Activated naive CD4-positive, alpha-beta T cell treated with anti-CD3 and anti-CD28 coated beads for 36 hours (primary cell): ENCODE measurements around the gene ARSJ. TPM values are rescaled to one million over a fixed set of nuclear protein-coding genes. Genes with fewer than 3 reads are reported as not detected.

ENCODE experiments used
- CTCF ChIA-PET: fragments of 350-600 bp; sonication (Branson Sonifier 250); formaldehyde crosslinking; loops from one replicate; lab custom pipeline; 2021; ENCODE audit warnings: antibody characterized with exemption; lab: Charles Lee
- DNase-seq: peaks from one replicate; pipeline ENCODE4 v3.0.0-alpha.2; 2020
- H3K27ac Mint-ChIP-seq: one replicate; pipeline ENCODE4 v1.8.0; 2021; ENCODE audit warnings: mild to moderate bottlenecking, mixed read lengths
- H3K27me3 Mint-ChIP-seq: one replicate; pipeline ENCODE4 v1.8.0; 2021; ENCODE audit warnings: low read depth, mixed read lengths
- H3K36me3 Mint-ChIP-seq: one replicate; pipeline ENCODE4 v1.8.0; 2021; ENCODE audit warnings: low read depth, mixed read lengths
- H3K4me1 Mint-ChIP-seq: one replicate; pipeline ENCODE4 v1.8.0; 2021; ENCODE audit warnings: low read depth, mixed read lengths
- H3K4me3 Mint-ChIP-seq: one replicate; pipeline ENCODE4 v1.8.0; 2021; ENCODE audit warnings: mild to moderate bottlenecking, moderate library complexity, mixed read lengths
- H3K9me3 Mint-ChIP-seq: one replicate; pipeline ENCODE4 v1.8.0; 2021; ENCODE audit warnings: mixed read lengths
- intact Hi-C: fragments of 100-400 bp; cut with micrococcal nuclease; formaldehyde crosslinking; loops from one replicate; pipeline ENCODE4 v1.15.1; 2023
- total RNA-seq, 2 experiments: library from RNA; stranded (reverse); gene quantifications; one replicate each; pipeline ENCODE4 v1.2.3, GENCODE V29; 2021

Gene ARSJ
- total RNA-seq, 2 experiments from 2014 or later = 0.05 to 0.10 TPM

DNA sequence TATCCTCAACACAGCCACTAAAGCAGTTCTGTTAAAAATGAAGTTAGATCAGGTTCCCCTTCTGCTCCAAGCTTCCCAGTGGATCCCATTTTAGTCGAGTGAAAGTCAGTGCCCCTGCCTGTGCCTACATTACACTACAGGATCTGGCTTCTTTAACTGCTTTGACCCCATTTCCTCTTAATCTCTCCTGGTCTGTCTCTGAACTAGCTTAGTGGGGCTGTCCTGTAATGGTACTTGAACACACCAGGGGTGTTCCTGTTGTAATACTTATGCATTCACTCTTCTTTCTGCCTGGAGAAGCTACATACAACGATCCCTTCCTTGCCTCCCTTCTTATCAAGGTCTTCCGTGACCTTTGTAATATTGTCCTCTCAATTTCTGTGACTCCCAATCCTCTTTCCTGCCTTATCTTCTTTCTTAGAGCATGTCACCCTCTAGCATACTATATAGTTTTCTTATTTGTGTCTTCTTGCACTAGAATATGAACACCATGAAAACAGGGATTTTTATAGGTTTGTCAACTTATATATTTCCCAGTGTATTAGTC, 16.7 kb downstream of the ARSJ start:
- H3K36me3 Mint-ChIP-seq = peaks cover 1% of the 10 kb centered on the region
- H3K4me3 Mint-ChIP-seq = no peak overlapping the region
- H3K27me3 Mint-ChIP-seq = peaks cover 2% of the 10 kb centered on the region
- CTCF ChIA-PET = no interaction called here
- peaks cover 11% of the 10 kb centered on the region for H3K9me3 Mint-ChIP-seq
- H3K4me1 Mint-ChIP-seq = no peaks in the 10 kb centered on the region
- H3K27ac Mint-ChIP-seq = no peak overlapping the region
- DNase-seq = no peak
- intact Hi-C loops = loop anchor here (2.0 kb wide), 1 partner anchor 14 kb away; no protein-coding TSS in a partner anchor

GRCh38 chr4:113962016-113962347, 17.5 kb downstream of the ARSJ start:
- peaks cover 2% of the 10 kb centered on the region for H3K27me3 Mint-ChIP-seq
- CTCF ChIA-PET = no interaction called here
- H3K27ac Mint-ChIP-seq = no peak overlapping the region
- H3K9me3 Mint-ChIP-seq = peaks cover 11% of the 10 kb centered on the region
- H3K4me3 Mint-ChIP-seq = no peak overlapping the region
- no peak for DNase-seq
- H3K4me1 Mint-ChIP-seq = no peaks in the 10 kb centered on the region
- peaks cover 1% of the 10 kb centered on the region for H3K36me3 Mint-ChIP-seq
- intact Hi-C loops = loop anchor here (2.0 kb wide), 1 partner anchor 15 kb away; no protein-coding TSS in a partner anchor

DNA sequence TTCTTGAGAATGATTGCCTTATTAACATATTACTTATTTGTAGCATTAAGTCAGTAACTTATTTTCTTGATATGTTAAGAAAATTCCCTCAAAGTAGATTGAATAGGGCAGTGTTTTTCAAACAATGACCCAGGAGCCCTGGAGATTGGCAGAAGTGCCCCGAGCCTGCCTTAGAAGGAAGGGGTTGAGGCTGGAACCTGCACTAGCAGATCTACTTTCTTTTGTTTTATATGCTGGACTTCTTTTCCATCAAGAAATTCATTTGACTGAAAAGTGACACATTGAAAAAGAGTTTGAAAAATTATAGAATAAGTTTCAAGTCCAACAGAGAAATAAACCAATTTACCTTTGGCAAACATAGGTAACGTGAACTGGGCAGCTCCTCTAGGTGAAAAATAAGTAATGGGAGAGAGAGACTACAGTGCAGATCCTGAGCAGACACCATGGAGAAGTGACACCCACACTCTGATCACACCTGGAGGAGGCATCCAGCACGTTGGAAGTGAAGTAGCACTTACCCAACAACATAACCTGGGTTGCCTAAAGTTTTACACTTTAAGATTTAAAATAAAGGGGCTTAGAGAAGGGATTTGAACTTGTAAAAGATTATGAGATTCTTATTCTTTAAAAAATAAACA, 18.6 kb downstream of the ARSJ start:
- no peak for DNase-seq
- CTCF ChIA-PET = interaction anchor here (1.2 kb wide), 1 partner anchor 140 kb away, joined by 3 read pairs; no protein-coding TSS in a partner anchor
- Mint-ChIP-seq H3K27me3 (peaks cover 2% of the 10 kb centered on the region), H3K36me3 (peaks cover 1% of the 10 kb centered on the region), H3K4me1 (peaks cover 2% of the 10 kb centered on the region), H3K9me3 (peaks cover 11% of the 10 kb centered on the region), H3K27ac (no peak overlapping the region), H3K4me3 (no peak overlapping the region)
- intact Hi-C loops = no loop called here

- H3K9me3 Mint-ChIP-seq = peaks cover 11% of the 10 kb centered on the region
- intact Hi-C loops = loop anchor here (10.0 kb wide), 2 partner anchors 695 to 735 kb away; no protein-coding TSS in a partner anchor
- CTCF ChIA-PET = interaction anchor here (0.7 to 1.2 kb wide), 5 partner anchors 9 to 201 kb away, joined by 3 to 4 read pairs (median 3); no protein-coding TSS in a partner anchor
- H3K4me1 Mint-ChIP-seq = peaks cover 2% of the 10 kb centered on the region
- peaks cover 2% of the 10 kb centered on the region for H3K27me3 Mint-ChIP-seq
- H3K27ac Mint-ChIP-seq = no peak overlapping the region
- no peak overlapping the region for H3K4me3 Mint-ChIP-seq
- H3K36me3 Mint-ChIP-seq = peaks cover 1% of the 10 kb centered on the region
- no peak for DNase-seq
Observed at GRCh38 chr4:113959539-113959937, 19.9 kb downstream of the ARSJ start.

DNA sequence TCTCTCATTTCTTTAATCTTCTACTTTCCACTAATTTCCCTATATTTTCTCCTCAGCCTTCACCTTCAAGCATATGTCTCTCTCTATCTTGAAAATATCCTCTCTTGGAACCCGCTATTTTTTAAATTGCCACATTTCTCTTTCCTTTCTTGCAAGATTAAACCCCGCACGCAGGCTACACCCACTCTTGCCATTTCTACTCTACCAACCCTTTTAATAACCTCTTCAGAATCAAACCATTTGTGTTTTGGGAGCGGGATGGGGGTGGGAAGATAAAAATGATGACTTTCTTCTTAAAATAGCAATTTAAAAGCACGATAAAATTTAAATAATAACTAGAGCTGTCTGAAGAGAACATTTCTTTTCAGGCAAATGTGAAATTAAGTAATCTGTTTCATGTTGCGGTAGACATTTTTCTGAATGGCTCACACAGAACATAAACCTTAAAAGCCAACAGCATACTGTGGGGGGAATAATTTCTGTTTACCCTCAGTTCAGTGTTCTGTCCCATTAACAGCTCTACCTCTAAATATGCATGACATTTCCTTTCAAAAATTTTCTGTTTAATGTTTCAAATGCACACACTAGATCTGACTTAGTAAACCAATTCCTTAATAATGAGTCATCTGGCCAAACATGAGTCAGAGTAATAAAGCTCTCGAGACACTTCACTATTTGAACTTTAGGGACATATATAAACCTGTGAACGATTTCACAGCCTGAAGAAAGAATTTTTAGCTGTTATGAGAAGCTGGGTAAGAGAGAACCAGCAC, 20.5 kb downstream of the ARSJ start:
- H3K4me1 Mint-ChIP-seq = peaks cover 2% of the 10 kb centered on the region
- H3K27ac Mint-ChIP-seq = no peak overlapping the region
- peaks cover 1% of the 10 kb centered on the region for H3K36me3 Mint-ChIP-seq
- H3K27me3 Mint-ChIP-seq = no peaks in the 10 kb centered on the region
- peaks cover 11% of the 10 kb centered on the region for H3K9me3 Mint-ChIP-seq
- CTCF ChIA-PET = interaction anchor here (0.7 to 1.0 kb wide), 2 partner anchors 9 to 93 kb away, joined by 3 to 4 read pairs; no protein-coding TSS in a partner anchor
- H3K4me3 Mint-ChIP-seq = no peak overlapping the region
- intact Hi-C loops = loop anchor here (10.0 kb wide), 2 partner anchors 696 to 736 kb away; no protein-coding TSS in a partner anchor
- DNase-seq = no peak

DNA sequence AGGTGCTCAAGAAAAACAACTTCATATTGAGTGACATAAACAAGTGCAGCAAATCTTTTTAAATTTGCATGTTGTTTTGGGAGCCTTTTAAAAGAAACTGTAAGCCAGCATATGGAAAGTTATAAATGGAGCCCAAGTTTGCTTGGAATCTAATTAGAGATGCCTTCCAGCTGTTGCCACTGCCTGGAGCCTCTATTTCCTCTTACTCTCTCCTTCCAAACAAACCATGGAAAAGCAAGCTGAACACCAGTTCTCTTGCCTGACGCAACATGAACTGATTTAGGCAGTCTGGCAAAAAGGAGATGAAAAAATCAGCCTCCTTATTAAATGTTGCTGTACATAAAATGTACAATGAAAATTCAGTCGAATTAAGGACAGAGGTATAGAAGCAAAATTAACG, 21.5 kb downstream of the ARSJ start:
- CTCF ChIA-PET = no interaction called here
- no peak overlapping the region for H3K4me3 Mint-ChIP-seq
- peaks cover 5% of the 10 kb centered on the region for H3K9me3 Mint-ChIP-seq
- peaks cover 2% of the 10 kb centered on the region for H3K4me1 Mint-ChIP-seq
- no peak for DNase-seq
- H3K27ac Mint-ChIP-seq = no peak overlapping the region
- H3K27me3 Mint-ChIP-seq = no peaks in the 10 kb centered on the region
- intact Hi-C loops = loop anchor here (10.0 kb wide), 2 partner anchors 697 to 737 kb away; no protein-coding TSS in a partner anchor
- no peaks in the 10 kb centered on the region for H3K36me3 Mint-ChIP-seq

- H3K27me3 Mint-ChIP-seq = no peaks in the 10 kb centered on the region
- CTCF ChIA-PET = interaction anchor here (1.0 kb wide), 1 partner anchor 57 kb away, joined by 6 read pairs; no protein-coding TSS in a partner anchor
- H3K36me3 Mint-ChIP-seq = no peaks in the 10 kb centered on the region
- H3K9me3 Mint-ChIP-seq = no peaks in the 10 kb centered on the region
- no peak overlapping the region for H3K4me3 Mint-ChIP-seq
- intact Hi-C loops = loop anchor here (1.0 to 10.0 kb wide), 3 partner anchors 224 to 739 kb away; no protein-coding TSS in a partner anchor
- no peak for DNase-seq
- H3K27ac Mint-ChIP-seq = no peak overlapping the region
- H3K4me1 Mint-ChIP-seq = peaks cover 8% of the 10 kb centered on the region
Observed at GRCh38 chr4:113955948-113956347, 23.5 kb downstream of the ARSJ start.

DNA sequence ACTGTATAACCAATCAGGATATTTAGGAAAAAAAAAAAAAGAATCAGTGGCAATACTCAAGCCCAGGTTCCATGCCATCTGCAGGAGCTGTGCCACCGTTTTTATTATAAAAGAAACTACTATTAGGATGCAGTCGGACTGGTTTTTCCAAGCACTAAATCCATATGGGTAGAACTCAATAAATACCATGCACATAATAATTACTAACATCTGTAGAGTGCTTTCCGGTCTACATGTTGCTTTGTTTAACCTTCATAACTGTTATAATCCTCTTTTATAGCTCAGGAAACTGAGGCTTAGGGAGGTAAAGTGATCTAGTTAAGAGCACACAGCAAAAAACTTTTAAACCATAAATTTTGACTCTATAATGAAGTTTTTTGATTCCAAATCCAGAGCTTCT, 24.0 kb downstream of the ARSJ start:
- Mint-ChIP-seq H3K27ac (no peak overlapping the region), H3K27me3 (no peaks in the 10 kb centered on the region), H3K4me1 (peaks cover 8% of the 10 kb centered on the region), H3K36me3 (no peaks in the 10 kb centered on the region), H3K4me3 (no peak overlapping the region), H3K9me3 (no peaks in the 10 kb centered on the region)
- CTCF ChIA-PET = interaction anchor here (1.0 kb wide), 1 partner anchor 57 kb away, joined by 6 read pairs; no protein-coding TSS in a partner anchor
- intact Hi-C loops = loop anchor here (10.0 kb wide), 2 partner anchors 699 to 739 kb away; no protein-coding TSS in a partner anchor
- DNase-seq = no peak

- no peaks in the 10 kb centered on the region for H3K9me3 Mint-ChIP-seq
- no peak overlapping the region for H3K4me3 Mint-ChIP-seq
- DNase-seq = no peak
- intact Hi-C loops = loop anchor here (2.0 to 10.0 kb wide), 4 partner anchors 559 to 1233 kb away; no protein-coding TSS in a partner anchor
- no peak overlapping the region for H3K27ac Mint-ChIP-seq
- no peaks in the 10 kb centered on the region for H3K36me3 Mint-ChIP-seq
- CTCF ChIA-PET = no interaction called here
- H3K4me1 Mint-ChIP-seq = peaks cover 8% of the 10 kb centered on the region
- H3K27me3 Mint-ChIP-seq = no peaks in the 10 kb centered on the region
Observed at GRCh38 chr4:113953888-113954287, 25.6 kb downstream of the ARSJ start.

DNA sequence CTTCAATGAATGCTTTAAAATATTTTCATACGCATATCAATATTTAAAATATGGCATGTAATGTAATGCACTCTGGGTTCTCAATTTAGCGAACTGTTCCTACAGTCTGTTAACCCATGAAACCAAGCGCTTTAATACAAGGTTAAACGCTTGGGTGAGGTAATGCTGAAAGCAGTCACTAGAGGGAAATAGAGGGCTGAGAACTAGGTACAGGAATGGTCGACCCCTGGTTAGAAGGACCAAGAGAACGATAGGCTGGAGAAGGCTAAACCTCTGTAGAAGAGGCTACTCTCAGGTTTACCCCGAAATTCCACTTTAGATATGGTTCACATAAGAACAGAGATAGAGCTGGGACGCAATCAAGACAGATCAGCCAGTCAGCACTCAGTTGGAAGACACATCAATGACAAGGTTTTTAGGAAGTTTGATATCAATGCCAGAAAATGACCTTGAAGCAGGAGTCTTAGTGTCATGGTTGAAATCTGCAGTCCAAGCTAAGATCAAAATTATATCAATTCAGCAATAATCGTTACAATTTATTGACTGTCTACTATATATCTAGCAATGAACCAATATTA, 26.9 kb downstream of the ARSJ start:
- Mint-ChIP-seq H3K27ac (no peak overlapping the region), H3K9me3 (no peaks in the 10 kb centered on the region), H3K27me3 (no peaks in the 10 kb centered on the region), H3K36me3 (no peaks in the 10 kb centered on the region), H3K4me1 (peaks cover 8% of the 10 kb centered on the region), H3K4me3 (no peak overlapping the region)
- DNase-seq = peak; percentile 27
- CTCF ChIA-PET = interaction anchor here (1.0 to 4.0 kb wide), 3 partner anchors 8 to 558 kb away, joined by 3 to 24 read pairs (median 3); no protein-coding TSS in a partner anchor
- intact Hi-C loops = loop anchor here (1.0 to 10.0 kb wide), 7 partner anchors 119 to 1235 kb away; no protein-coding TSS in a partner anchor

DNA sequence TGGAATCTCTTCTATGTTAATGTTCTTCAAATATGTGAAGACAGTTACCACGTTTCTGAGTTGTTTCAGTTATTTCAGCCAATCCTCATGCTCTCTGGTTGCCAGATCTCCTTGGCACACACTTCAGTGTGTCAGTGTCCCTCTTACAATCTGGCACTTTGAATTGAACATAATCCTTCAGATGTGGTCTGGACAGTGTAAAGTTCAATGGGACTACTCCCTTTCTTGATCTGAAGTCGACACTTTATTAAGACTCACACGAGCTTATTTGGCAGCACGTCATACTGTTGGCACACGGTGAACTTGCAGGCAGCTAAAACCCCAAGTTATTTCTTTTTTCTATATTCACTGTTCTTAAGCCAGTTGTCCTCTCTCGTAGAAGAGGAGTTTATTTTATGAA, 28.2 kb downstream of the ARSJ start:
- Mint-ChIP-seq H3K9me3 (no peaks in the 10 kb centered on the region), H3K4me3 (no peak overlapping the region), H3K27ac (no peak overlapping the region), H3K27me3 (no peaks in the 10 kb centered on the region), H3K4me1 (peaks cover 8% of the 10 kb centered on the region), H3K36me3 (no peaks in the 10 kb centered on the region)
- intact Hi-C loops = loop anchor here (5.0 to 10.0 kb wide), 3 partner anchors 704 to 1236 kb away; no protein-coding TSS in a partner anchor
- CTCF ChIA-PET = interaction anchor here (0.6 to 4.0 kb wide), 3 partner anchors 57 to 600 kb away, joined by 3 to 24 read pairs (median 3); no protein-coding TSS in a partner anchor
- DNase-seq = no peak
